MM.1S (cell line): ENCODE results near the gene EPHA6.

Experiments
- DNase-seq: peaks from one replicate; pipeline ENCODE4 v3.0.0-alpha.2; 2015
- H2AFZ ChIP-seq: fragments of 300-600 bp; sonication (generic); 2 replicates; pipeline ENCODE4 v1.6.0; 2016; ENCODE audit warnings: antibody characterized with exemption, low read length
- H3F3A ChIP-seq: fragments of 300-600 bp; sonication (generic); 2 replicates; pipeline ENCODE4 v1.6.1; 2016; ENCODE audit warnings: mild to moderate bottlenecking, antibody characterized with exemption, low read length, moderate library complexity, mixed read lengths; ENCODE audit not compliant: insufficient read depth
- H3K27ac ChIP-seq: fragments of 300-600 bp; sonication (generic); 2 replicates; pipeline ENCODE4 v1.5.1; 2016; ENCODE audit warnings: mild to moderate bottlenecking, low read length
- H3K27me3 ChIP-seq: fragments of 300-600 bp; sonication (generic); replicated peaks from 2 replicates; pipeline ENCODE4 v1.6.0; 2016; ENCODE audit warnings: low read length; ENCODE audit not compliant: insufficient read depth
- H3K36me3 ChIP-seq: fragments of 300-600 bp; sonication (generic); replicated peaks from 2 replicates; pipeline ENCODE4 v1.6.1; 2016; ENCODE audit warnings: mild to moderate bottlenecking, low read length, mixed read lengths; ENCODE audit not compliant: insufficient read depth
- H3K4me1 ChIP-seq: fragments of 300-600 bp; sonication (generic); 2 replicates; pipeline ENCODE4 v1.6.1; 2016; ENCODE audit warnings: low read length, mixed read lengths
- H3K4me2 ChIP-seq: fragments of 300-600 bp; sonication (generic); 2 replicates; pipeline ENCODE4 v1.6.0; 2016; ENCODE audit warnings: low read depth, low read length
- H3K4me3 ChIP-seq: fragments of 300-600 bp; sonication (generic); 2 replicates; pipeline ENCODE4 v1.5.1; 2016; ENCODE audit warnings: low read length, mixed read lengths
- H3K79me2 ChIP-seq: fragments of 300-600 bp; sonication (generic); 2 replicates; pipeline ENCODE4 v1.6.1; 2016; ENCODE audit warnings: mixed run types, low read length, mixed read lengths
- H3K9ac ChIP-seq: fragments of 300-600 bp; sonication (generic); 2 replicates; pipeline ENCODE4 v1.6.1; 2016; ENCODE audit warnings: low read length, mixed read lengths
- H3K9me2 ChIP-seq: fragments of 300-600 bp; sonication (generic); replicated peaks from 2 replicates; pipeline ENCODE4 v1.6.1; 2016; ENCODE audit warnings: mild to moderate bottlenecking, low read length, mixed read lengths; ENCODE audit not compliant: insufficient read depth
- H3K9me3 ChIP-seq: fragments of 300-600 bp; sonication (generic); replicated peaks from 2 replicates; pipeline ENCODE4 v1.6.1; 2016; ENCODE audit warnings: mild to moderate bottlenecking, low read length, mixed read lengths; ENCODE audit not compliant: insufficient read depth
- H4K20me1 ChIP-seq: fragments of 300-600 bp; sonication (generic); 2 replicates; pipeline ENCODE4 v1.6.1; 2016; ENCODE audit warnings: mild to moderate bottlenecking, low read length, moderate library complexity, mixed read lengths; ENCODE audit not compliant: insufficient read depth
- EZH2 ChIP-seq: fragments of 300-600 bp; sonication (generic); optimal IDR thresholded peaks from 2 replicates; pipeline ENCODE3; 2017; ENCODE audit warnings: low read depth, mild to moderate bottlenecking, antibody characterized with exemption, low read length, mixed read lengths
- EZH2phosphoT487 ChIP-seq: fragments of 300-600 bp; sonication (generic); IDR thresholded peaks from 2 replicates; pipeline ENCODE4 v1.6.1; 2018; ENCODE audit warnings: antibody characterized with exemption, low read length
- TF ChIP-seq, protein P1 (sequence below): fragments of 300-600 bp; sonication (generic); IDR thresholded peaks from 2 replicates; pipeline ENCODE4 v1.5.1; 2016; ENCODE audit warnings: antibody characterized with exemption, low read length, mixed read lengths

The EPHA6 gene

DNA sequence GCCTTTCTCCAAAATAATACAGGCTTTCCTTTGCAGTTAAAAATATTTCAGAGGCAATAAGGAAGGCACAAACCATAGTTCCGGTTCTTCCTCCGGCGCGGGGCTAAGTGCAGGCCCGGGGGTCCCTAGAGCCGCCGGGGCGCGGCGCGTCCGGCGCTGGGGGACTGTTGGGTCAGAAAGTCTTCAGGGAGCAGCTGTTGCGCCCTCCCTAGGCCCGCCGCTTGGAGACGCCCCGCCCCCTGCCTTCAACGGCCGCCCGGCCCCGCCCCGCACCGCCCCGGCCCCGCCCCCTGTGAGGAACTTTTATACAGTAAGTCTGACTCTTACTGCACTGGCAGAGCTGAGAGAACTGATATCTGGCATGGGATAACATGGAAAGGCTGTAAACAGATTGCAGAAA, 667.0 kb downstream of the EPHA6 start:
- Histone ChIP-seq H3K27me3 (no peaks in the 10 kb centered on the region), H3K27ac (no peak overlapping the region), H3K9ac (no peak overlapping the region), H2AFZ (no peak overlapping the region), H3K36me3 (no peaks in the 10 kb centered on the region), H3K9me3 (no peaks in the 10 kb centered on the region), H4K20me1 (no peaks in the 10 kb centered on the region), H3F3A (no peaks in the 10 kb centered on the region), H3K4me1 (no peaks in the 10 kb centered on the region), H3K4me2 (no peak overlapping the region), H3K4me3 (no peak overlapping the region), H3K9me2 (no peaks in the 10 kb centered on the region), H3K79me2 (no peaks in the 10 kb centered on the region)
- DNase-seq, result no peak
- TF ChIP-seq EZH2phosphoT487 (no peak), EZH2 (no peak)

DNA sequence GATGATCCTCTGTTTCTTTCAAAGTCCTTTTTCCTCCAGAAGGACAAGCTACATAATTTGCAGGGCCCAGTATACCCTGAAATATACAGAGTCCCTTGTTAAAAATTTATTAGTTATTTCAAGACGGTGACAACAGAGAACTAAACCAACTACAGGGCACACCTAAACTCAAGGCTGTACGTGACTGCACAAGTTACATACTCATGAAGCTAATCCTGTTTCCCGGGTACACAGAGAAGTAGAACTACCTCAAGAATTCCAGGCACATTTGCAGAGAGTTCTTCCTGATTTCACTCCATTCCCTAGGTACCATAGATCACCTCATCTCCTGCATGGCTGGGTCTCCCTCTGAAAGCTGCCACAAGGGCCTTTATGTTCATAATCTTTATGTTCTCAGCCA, 670.8 kb downstream of the EPHA6 start:
- Histone ChIP-seq H3K4me1 (no peaks in the 10 kb centered on the region), H3K9me3 (no peaks in the 10 kb centered on the region), H3K4me2 (no peak overlapping the region), H3K4me3 (no peak overlapping the region), H4K20me1 (no peaks in the 10 kb centered on the region), H3F3A (no peaks in the 10 kb centered on the region), H3K27me3 (no peaks in the 10 kb centered on the region), H3K79me2 (no peaks in the 10 kb centered on the region), H3K27ac (no peak overlapping the region), H2AFZ (no peak overlapping the region), H3K9me2 (no peaks in the 10 kb centered on the region), H3K9ac (no peak overlapping the region), H3K36me3 (no peaks in the 10 kb centered on the region)
- TF ChIP-seq, protein P1, sequence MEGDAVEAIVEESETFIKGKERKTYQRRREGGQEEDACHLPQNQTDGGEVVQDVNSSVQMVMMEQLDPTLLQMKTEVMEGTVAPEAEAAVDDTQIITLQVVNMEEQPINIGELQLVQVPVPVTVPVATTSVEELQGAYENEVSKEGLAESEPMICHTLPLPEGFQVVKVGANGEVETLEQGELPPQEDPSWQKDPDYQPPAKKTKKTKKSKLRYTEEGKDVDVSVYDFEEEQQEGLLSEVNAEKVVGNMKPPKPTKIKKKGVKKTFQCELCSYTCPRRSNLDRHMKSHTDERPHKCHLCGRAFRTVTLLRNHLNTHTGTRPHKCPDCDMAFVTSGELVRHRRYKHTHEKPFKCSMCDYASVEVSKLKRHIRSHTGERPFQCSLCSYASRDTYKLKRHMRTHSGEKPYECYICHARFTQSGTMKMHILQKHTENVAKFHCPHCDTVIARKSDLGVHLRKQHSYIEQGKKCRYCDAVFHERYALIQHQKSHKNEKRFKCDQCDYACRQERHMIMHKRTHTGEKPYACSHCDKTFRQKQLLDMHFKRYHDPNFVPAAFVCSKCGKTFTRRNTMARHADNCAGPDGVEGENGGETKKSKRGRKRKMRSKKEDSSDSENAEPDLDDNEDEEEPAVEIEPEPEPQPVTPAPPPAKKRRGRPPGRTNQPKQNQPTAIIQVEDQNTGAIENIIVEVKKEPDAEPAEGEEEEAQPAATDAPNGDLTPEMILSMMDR, result no peak
- TF ChIP-seq EZH2phosphoT487 (no peak), EZH2 (no peak)
- DNase-seq, result no peak

DNA sequence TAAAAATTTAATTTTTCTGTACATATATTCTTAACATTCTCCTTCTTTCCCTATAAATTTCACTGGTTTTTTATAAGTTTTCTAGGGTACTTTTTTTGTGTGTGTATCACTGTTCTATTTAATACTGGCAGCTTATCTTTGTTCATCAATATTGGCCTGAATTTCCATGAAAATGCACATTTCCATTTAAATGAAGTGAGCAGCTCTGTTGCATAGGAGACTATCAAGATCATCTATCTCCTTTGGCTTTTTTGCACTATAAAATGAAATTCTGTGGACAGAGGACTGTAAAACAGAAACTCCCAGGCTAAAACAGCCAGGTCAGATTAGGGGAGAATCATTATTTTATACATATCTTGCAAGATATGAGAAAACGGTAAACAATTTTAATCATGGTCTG, 673.2 kb downstream of the EPHA6 start:
- Histone ChIP-seq H3F3A (no peaks in the 10 kb centered on the region), H3K9ac (no peak overlapping the region), H3K27me3 (no peaks in the 10 kb centered on the region), H4K20me1 (no peaks in the 10 kb centered on the region), H3K4me1 (no peaks in the 10 kb centered on the region), H3K4me3 (no peak overlapping the region), H3K79me2 (no peaks in the 10 kb centered on the region), H3K4me2 (no peak overlapping the region), H3K9me3 (no peaks in the 10 kb centered on the region), H3K27ac (no peak overlapping the region), H3K9me2 (no peaks in the 10 kb centered on the region), H3K36me3 (no peaks in the 10 kb centered on the region), H2AFZ (no peak overlapping the region)
- TF ChIP-seq, protein P1, result no peak
- TF ChIP-seq EZH2 (no peak), EZH2phosphoT487 (no peak)
- no peak for DNase-seq

DNA sequence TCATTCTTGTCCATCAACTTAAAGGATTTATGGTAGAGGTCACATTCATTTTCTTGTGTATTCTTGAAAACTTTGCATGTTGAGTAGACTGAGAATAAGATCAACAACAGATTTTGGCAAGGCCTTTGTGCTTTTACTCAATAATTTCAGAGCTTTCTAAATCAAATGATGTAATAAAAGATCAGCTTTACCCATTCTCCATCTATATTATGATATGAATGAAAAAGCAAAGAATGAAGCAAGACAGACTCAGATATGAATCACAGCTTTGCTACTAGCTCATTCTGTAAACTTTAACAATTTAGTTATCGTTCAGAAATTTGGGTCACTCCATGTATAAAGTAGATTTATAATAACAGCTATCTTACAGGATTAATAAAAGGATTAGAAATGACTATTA, 674.3 kb downstream of the EPHA6 start:
- TF ChIP-seq, protein P1, result no peak
- TF ChIP-seq EZH2, result no peak
- TF ChIP-seq EZH2phosphoT487, result no peak
- no peak overlapping the region for H2AFZ ChIP-seq
- H3K36me3 ChIP-seq, result no peaks in the 10 kb centered on the region
- no peak overlapping the region for H3K9ac ChIP-seq
- H3K9me2 ChIP-seq, result no peaks in the 10 kb centered on the region
- DNase-seq, result no peak
- no peak overlapping the region for H3K4me3 ChIP-seq
- no peaks in the 10 kb centered on the region for H3K9me3 ChIP-seq
- H3K4me1 ChIP-seq, result no peaks in the 10 kb centered on the region
- no peak overlapping the region for H3K4me2 ChIP-seq
- no peak overlapping the region for H3K27ac ChIP-seq
- no peaks in the 10 kb centered on the region for H4K20me1 ChIP-seq
- no peaks in the 10 kb centered on the region for H3F3A ChIP-seq
- H3K79me2 ChIP-seq, result no peaks in the 10 kb centered on the region
- no peaks in the 10 kb centered on the region for H3K27me3 ChIP-seq
